ENCODE measurements around the gene HSDL2.
"Not testable (repeated sequence)": the region's sequence is repeated elsewhere in the genome, so short reads cannot be mapped to it uniquely, and the experiment has no call there.

Gene HSDL2

DNA sequence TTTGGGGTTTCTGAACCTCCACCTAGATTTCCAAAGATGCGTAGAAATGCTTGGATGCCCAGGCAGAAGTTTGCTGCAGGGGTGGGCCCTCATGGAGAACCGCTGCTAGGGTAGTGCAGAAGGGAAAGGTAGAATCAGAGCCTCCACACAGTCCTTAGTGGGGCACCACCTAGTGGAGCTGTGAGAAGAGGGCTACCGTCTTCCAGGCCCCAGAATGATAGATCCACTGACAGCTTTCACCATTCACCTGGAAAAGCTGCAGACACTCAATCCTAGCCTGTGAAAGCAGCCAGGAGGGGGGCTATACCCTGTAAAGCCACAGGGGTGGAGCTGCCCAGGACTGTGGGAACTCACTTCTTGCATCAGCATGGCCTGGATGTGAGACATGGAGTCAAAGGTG, 13.3 kb upstream of the HSDL2 start:
- no peak for DNase-seq (ENCODE audit: low spot score)

DNA sequence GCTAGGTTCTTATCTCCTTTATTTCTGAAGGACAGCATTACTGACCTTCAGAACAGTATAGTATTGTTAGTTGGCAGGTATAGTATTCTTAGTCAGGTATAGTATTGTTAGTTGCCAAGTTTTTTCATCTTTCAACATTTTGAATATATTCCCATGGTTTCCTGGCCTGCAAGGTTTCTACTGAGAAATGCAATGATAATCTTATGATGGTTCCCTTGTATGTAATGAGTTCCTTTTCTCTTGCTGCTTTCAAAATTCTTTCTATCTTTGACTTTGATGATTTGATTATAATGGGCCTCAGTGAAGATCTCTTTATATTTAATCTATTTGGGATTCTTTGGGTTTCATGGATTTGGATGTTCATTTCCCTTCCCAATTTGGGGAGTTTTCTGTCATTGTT, 12.4 kb upstream of the HSDL2 start:
- DNase-seq (ENCODE audit: low spot score) = no peak

DNA sequence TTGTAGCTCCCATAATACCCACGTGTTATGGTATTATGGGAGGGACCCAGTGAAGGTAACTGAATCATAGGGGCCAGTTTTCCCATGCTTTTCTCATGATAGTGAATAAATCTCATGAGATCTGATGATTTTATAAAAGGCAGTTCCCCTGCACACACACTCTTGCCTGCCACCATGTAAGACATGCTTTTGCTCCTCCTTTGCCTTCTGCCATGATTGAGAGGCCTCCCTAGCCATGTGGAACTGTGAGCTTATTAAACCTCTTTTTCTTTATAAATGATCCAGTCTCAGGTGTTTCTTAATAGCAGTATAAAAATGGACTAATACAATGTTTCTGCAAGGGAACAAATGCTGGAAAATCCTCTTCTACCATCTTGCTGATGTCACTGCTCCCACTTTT, 10.1 kb upstream of the HSDL2 start:
- DNase-seq (ENCODE audit: low spot score) = no peak

DNA sequence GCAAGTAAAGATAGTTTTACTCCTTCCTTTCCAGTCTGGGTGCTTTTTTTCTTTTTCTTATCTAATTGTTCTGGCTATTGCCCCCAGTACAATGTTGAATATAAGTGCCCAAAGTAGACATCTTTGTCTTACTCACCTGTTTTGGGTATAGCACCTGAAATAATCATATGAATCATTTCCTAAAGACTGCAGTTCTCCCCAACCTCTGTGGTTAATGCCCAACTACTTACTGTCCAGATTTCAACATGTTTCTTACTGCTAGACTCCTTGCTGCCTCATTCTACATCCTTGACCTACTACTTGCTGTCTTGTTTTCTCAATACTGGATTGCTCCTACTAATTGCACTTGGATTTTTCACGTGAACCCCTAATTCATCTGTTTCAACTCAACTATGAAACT, 8.8 kb upstream of the HSDL2 start:
- no peak for DNase-seq (ENCODE audit: low spot score)

DNA sequence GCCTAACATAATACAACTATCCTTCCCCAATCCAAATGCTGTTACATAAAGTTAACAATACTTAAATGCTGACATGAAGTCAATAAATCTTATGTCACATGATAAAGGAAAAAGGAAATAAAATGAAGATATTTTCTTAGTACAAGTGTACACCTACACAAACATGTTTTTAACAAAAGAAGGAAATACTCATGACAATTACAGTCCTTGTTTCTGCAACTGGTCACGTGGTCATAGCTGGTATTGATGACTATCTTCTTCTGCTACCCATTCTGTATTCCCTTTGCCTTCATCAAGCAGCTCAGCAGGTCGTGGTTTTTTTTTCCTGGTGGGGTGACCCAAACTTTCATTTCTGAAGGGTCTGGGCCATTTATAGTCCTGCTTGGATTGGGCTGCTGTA, 6.2 kb upstream of the HSDL2 start:
- DNase-seq (ENCODE audit: low spot score) = not testable (repeated sequence)

DNA sequence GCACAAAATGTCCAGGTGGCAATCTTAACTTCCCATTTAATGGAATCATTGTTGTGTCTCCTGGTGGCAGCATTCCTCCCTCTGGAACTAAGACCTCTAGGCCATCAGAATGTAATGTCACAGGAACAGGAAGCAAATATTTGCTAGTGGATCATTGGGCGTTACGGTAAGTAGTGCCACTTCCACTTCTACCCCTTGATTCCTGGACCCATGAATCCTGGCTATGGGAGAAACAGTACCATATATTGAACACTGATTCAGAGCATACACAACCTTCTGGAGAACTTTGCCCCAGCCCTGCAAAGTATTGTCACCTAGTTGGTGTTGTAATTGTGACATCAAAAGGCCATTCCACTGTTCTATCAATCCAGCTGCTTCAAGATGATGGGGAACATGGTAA, 5.7 kb upstream of the HSDL2 start:
- DNase-seq (ENCODE audit: low spot score) = not testable (repeated sequence)

DNA sequence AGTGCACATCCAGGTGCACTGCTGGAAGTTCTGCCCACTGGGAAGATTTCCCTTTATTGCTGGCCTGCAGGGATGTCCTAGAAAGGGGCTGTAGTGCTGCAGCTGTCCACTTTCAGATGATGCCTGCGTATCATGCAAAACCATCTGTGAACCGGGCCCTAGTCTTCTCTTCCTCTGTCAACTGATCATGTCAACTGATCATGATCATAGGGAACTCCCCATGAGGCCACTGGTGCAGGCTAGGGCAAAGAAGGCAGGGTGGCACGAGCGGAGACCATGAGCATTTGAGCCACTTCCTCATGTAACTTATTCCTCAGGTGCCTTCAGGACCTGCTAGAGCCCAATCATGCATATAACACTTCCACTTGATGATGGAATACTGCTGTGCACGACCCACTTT, 4.5 kb upstream of the HSDL2 start:
- DNase-seq (ENCODE audit: low spot score) = no peak

DNA sequence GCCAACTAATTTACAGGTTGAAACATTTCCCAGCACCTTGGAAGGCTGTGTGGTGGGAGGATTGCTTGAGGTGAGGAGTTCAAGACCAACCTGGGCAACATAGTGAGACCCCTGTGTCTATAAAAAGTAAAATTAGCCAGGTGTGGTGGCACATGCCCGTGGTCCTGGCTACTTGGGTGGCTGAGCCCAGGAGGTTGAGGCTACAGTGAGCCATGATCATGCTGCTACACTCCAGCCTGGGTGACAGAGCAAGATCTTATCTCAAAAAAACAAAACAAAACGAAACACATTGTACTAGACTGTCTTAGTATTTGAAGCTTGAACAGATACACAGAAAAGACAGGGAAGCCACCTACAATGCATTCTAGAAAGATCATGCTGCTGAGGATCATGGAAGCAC, 2.8 kb upstream of the HSDL2 start:
- no peak for DNase-seq (ENCODE audit: low spot score)

DNA sequence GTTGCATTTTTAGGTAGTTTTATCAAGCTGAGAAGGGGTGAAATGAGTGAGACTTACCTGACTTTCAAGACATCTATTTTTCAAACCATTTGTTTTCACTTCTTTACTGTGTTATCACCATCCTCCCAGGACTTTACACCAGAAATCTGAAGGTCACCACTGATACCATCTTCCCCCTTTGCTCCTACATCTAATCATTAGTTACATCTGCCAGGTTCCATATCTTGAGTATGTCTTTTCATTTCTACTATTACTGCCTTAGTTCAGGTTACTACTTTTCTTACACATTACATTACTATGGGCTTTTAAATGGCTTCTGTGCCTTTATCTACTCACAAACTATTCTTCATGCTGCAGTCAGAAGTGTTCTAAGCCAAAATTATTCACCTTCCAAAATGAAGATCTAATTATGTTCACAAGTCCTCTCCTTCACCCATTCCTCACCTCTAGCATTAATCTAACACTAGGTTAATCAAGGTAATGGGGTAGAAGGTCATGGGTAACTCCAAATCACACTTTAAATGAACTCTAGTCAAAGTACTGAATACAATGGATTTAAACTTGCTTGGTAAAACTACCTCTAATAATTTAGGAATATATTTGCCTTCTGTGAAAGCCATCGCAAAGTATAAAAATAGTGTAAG, 2.1 kb upstream of the HSDL2 start:
- no peak for DNase-seq (ENCODE audit: low spot score)

DNA sequence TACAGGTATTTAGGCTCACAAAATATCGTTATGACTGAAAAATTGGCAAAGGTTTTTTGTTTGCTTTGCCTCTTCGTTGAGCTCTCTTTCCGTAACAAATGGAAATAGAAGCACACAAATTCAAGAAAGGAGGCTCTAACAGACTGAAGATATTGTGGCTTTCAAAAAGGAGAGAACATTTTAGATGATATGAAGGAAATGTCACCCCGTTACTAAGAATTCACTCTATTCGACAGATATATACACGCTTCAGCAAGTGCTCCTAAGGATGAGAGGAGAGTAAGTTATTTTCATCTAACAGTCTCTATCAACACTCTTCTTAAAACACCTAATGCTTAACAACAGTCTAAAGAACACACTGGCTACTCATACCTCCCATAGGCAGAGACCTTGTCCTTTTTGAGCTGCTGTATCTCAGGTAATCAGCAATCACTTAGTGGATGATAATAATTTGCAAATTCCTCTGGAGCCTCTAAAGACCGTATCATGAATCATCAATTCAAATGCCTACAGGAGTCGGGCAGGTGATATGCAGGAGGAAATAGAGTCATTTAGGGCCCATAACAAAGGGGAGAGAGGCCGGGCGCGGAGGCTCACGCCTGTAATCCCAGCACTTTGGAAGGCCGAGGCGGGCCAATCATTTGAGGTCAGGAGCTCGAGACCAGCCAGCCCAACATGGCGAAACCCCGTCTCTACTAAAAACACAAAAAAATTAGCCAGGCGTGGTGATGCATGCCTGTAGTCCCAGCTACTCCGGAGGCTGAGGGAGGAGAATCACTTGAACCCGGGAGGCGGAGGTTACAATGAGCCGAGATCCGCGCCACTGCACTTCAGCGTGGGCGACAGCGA, 1.4 kb upstream of the HSDL2 start:
- DNase-seq (ENCODE audit: low spot score) = no peak

DNA sequence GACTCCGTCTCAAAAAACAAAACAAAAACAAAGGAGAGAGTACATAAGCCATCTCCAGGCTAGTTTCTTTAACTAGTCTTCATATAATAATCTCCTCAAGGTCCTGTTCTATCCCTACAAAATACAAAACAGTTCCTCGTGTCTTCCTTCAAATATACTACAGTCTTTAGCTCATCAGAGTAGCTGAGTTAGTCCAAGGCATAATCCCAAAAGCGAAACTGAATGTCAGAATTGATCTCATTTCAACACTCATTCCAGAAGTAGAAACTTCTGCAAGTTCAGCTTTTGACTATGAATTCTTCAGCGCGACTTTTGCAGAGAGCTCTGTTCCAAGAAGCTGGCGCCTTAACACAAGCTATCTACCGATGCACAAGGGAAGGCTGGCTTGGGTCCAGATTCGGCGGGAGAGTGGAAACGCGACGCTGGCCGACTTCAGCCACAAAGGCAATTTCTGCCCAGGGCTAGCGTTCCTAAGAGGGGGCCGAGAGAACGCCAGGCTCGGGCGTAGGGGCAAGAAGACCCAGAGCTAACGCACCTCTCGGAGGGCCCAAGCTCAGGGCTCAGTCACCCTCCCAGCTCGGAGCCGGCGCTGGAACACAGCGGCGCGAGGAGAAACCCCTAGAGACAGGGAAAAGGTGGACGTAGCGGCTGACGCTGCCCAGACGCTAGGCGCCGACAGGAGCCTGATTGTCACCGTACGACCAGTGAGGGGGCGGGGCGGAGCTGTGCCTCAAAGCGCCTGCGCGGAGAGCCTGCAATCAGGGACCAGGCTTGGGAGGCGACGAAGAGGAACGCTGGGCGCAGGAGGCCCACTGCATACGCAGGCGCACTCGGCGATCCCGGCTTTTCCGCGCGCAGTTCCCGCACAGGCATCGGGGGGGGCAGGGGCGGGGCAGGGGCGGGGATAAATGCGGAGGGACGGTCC, 469 bp upstream of the HSDL2 start:
- peak; percentile 98 for DNase-seq (ENCODE audit: low spot score)

DNA sequence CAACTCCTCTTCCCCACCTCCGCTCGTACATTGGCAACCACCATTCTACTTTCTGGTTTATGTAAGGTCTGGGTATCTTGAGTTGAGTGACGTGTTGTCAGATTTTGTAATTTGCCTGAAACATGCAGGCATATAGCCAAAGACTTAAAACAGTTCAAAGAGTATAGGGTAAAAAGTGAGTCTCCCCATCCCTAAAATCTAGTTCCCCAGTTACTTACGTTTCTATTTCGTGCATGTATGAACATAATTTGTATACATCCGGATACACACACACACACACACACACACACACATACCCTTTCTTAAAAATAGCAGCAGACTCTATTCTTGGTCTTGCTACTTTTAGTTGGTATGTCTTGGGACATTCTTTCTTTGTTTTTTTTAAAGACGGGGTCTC, 915 bp downstream of the HSDL2 start:
- no peak for DNase-seq (ENCODE audit: low spot score)

DNA sequence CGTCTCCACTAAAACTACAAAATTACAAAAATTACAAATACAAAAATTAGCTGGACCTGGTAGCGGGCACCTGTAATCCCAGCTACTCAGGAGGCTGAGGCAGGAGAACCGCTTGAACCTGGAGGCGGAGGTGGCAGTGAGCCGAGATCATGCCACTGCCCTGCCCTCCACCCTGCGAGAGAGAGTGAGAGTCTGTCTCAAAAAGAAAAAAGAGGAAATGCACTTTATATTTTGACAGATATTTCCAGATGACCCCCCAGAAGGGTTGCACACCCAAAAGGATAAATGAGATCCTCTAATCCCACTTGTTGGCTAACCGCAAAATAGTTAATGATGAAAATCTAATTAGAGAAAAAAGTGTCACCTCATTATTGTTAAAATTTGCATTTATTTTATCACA, 2.2 kb downstream of the HSDL2 start:
- DNase-seq (ENCODE audit: low spot score) = no peak

DNA sequence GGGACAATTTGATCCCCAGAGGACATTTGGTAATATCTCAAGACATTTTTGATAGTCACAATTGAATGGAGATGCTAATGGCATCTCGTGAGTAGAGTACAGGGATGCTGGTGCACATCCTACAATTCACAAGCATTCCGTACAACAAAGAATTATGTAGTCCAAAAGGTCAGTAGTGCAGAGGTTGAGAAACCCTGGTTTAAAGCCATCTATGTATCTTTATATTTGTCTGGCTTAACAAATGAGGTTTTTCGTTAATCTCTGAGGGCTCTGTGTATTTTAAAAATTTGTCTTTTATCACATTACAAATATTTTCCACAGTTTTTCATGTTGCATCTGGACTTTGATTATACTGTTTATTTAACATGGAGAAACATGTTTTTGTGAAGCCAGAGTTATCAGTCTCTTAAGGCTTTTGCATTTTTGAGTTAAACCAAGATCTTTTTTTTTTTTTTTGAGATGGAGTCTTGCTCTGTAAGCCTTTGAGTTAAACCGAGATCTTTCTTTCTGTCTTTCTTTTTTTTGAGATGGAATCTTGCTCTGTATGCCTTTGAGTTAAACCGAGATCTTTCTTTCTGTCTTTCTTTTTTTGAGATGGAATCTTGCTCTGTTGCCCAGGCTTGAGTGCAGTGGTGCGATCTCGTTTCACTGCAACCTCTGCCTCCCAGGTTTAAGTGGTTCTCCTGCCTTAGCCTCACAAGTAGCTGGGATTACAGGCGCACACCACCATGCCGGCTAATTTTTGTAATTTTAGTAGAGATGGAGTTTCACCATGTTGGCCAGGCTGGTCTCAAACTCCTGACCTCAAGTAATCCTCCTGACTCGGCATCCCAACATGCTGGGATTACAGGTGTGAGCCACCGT, 2.8 kb downstream of the HSDL2 start:
- no peak for DNase-seq (ENCODE audit: low spot score)

DNA sequence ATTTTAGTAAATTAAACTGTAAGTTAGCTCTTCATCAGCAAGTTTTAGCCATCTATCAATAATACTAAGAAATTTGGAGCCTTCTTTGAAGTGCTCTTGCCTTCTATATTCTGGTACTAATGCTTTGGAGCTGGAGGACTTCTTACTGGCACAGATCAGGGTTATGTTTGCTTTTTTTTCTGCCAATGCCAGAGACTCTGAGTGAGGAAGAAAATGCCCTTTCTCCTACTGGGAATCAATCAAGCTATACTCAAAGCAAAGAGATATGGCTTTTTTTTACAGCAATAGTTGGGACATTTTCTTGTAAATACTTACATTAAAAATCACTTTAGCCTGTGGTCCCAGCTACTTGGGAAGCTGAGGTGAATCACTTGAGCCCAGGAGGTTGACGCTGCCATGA, 4.3 kb downstream of the HSDL2 start:
- no peak for DNase-seq (ENCODE audit: low spot score)

DNA sequence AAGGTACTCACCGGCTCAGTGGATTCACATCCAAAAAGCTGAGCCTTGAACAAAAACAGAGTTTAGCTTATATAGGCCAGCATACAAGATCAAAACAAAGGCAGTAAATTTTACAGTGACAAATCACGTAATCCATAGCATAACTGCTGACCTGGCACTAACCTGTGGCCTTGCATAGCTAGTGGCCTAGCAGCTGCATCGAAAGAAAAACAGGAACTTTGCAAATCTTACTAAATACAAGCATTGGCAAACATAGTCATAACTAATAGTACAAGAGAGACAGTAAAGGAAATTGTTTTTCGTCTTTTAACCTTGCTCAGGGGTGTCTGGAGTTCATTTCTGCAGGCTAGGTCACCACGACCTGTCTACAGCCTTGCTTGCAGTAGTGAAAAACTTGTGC, 4.8 kb downstream of the HSDL2 start:
- no peak for DNase-seq (ENCODE audit: low spot score)

DNA sequence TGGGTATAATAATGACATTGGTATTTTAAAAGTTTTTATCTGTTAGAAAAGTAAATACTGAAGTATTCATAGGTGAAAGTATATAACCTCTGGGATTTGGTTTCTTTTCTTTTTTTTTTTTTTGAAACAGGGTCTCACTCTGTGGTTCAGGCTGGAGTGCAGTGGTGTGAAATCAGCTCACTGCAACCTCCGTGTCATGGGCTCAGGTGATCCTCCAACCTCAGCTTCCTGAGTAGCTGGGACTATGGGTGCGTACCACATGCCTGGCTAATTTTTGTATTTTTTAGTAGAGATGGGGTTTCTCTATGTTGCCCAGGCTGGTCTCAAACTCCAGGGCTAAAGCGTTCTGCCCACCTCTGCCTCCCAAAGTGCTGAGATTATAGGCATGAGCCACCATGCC, 7.2 kb downstream of the HSDL2 start:
- no peak for DNase-seq (ENCODE audit: low spot score)

DNA sequence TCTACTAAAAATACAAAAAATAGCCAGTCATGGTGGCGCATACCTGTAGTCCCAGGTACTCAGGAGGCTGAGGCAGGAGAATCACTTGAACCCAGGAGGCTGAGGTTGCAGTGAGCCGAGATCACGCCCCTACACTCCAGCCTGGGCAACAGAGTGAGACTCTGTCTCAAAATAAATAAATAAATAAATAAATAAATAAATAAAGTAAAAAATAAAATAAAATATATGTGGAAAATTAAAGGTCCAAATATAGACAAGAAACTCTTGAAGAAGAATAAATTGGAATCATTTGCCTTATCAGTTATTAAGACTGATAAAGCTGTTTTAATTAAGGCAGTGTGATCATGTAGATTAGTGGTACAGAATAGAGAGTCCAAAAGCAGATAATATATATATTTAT, 10.0 kb downstream of the HSDL2 start:
- not testable (repeated sequence) for DNase-seq (ENCODE audit: low spot score)

DNA sequence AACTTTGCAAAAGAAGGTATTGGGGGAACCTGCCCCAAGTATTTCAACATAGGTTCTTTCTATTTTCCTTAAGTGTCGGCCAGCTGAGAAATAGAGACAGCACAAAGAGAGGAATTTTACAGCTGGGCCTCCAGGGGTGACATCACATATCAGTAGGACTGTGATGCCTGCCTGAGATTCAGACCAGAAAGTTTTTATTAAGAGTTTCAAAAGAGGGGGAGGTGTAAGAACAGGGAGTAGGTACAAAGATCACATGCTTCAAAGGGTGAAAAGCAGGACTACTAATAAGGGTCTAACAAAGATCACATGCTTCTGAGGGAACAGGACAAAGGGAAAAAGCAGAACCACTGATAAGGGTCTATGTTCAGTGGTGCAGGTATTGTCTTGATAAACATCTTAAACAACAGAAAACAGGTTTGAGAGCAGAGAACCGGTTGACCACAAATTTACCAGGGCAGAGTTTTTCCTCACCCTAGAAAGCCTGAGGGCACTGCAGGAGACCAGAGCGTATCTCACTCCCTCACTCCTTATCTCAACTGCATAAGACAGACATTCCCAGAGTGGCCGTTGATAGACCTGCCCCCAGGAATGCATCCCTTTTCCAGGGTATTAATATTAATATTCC, 12.1 kb downstream of the HSDL2 start:
- not testable (repeated sequence) for DNase-seq (ENCODE audit: low spot score)

DNA sequence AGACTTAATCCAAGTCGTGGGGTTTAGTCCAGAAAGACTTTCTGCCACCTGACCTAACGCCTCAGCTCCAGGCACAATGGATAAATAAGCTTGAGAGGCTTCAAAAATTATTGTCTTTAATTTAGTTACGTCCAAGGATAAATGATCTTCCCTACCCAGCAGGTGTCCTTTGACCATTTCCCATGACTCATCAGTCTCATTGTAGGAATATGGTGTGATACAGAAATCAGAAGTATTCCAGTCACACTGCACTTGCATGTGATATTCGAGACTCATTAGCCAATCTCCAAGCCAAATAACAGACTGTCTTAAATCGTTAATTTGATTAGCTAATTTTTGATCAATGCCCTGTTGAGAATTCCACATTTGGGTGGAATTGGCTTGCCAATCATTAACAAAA, 13.2 kb downstream of the HSDL2 start:
- DNase-seq (ENCODE audit: low spot score) = not testable (repeated sequence)

DNA sequence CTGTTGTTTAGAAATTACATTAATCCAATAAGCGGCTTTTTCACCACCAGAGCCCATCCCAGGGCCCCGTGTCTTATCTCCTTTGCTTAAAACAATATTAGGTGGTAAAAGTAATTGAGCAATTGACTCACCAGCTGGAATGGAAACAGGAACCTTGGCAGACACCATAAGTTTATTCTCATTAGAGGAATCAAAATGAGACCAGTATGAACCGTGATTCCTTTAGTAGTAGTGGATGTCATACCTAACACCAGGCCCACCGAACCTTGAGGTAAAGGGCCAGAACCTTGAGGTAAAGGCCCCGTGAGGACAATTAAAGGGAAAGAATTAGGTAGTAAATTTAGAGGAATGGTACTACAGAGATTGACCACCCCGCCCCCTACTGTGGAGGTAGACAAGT, 16.5 kb downstream of the HSDL2 start:
- DNase-seq (ENCODE audit: low spot score) = no peak
